Neuronal stem cell (in vitro differentiated cells): Measurements from ENCODE around the gene ZNF169.

Experiments
- DNase-seq: peaks from one replicate; pipeline ENCODE4 v3.0.0-alpha.2; 2013; ENCODE audit warnings: low spot score
- H2AFZ ChIP-seq: one replicate; pipeline ENCODE4 v1.6.1; 2013; ENCODE audit warnings: mild to moderate bottlenecking, low read length, inconsistent platforms
- H2AK5ac ChIP-seq: 2 replicates; pipeline ENCODE4 v1.6.1; 2013; ENCODE audit warnings: low read depth, mild to moderate bottlenecking, inconsistent platforms, low read length, moderate library complexity, mixed read lengths
- H2BK120ac ChIP-seq: 2 replicates; pipeline ENCODE4 v1.6.1; 2013; ENCODE audit warnings: low read depth, mild to moderate bottlenecking, inconsistent platforms, low read length, moderate library complexity, mixed read lengths
- H2BK12ac ChIP-seq: one replicate; pipeline ENCODE4 v1.6.1; 2013; ENCODE audit warnings: low read length, inconsistent platforms
- H2BK15ac ChIP-seq: 2 replicates; pipeline ENCODE4 v1.6.1; 2013; ENCODE audit warnings: mild to moderate bottlenecking, low read length, inconsistent platforms, mixed read lengths
- H2BK5ac ChIP-seq: one replicate; pipeline ENCODE4 v1.6.1; 2013; ENCODE audit warnings: inconsistent platforms, mild to moderate bottlenecking, low read length, moderate library complexity
- H3K14ac ChIP-seq: one replicate; pipeline ENCODE4 v1.6.1; 2013; ENCODE audit warnings: low read length, inconsistent platforms
- H3K18ac ChIP-seq: 2 replicates; pipeline ENCODE4 v1.6.1; 2013; ENCODE audit warnings: low read length, inconsistent platforms
- H3K23ac ChIP-seq: 2 replicates; pipeline ENCODE4 v1.6.1; 2013; ENCODE audit warnings: low read depth, mild to moderate bottlenecking, mixed read lengths, low read length, inconsistent platforms; ENCODE audit not compliant: poor library complexity
- H3K27ac ChIP-seq: replicated peaks from 3 replicates; pipeline ENCODE4 v1.5.1; 2013; ENCODE audit warnings: low read length, inconsistent platforms
- H3K27me3 ChIP-seq, 3 experiments: 2 replicates each; pipeline ENCODE4 v1.6.1; 2013; ENCODE audit warnings: low read length in 3 of 3, mild to moderate bottlenecking in 2 of 3, inconsistent platforms in 1 of 3, low read depth in 1 of 3, mixed read lengths in 1 of 3, moderate library complexity in 1 of 3; ENCODE audit not compliant: control insufficient read depth in 3 of 3, insufficient read depth in 3 of 3
- H3K36me3 ChIP-seq, 2 donors: replicated peaks in 1 of 2; 2 replicates each; pipeline ENCODE4 v1.6.1; 2013; ENCODE audit warnings: low read length in 2 of 2; ENCODE audit not compliant: control insufficient read depth in 2 of 2, insufficient read depth in 2 of 2
- H3K4ac ChIP-seq: 2 replicates; pipeline ENCODE4 v1.6.1; 2013; ENCODE audit warnings: inconsistent platforms, mild to moderate bottlenecking, low read length, moderate library complexity
- H3K4me1 ChIP-seq, 2 donors: 1 replicate in 1 of 2; 2 replicates in 1 of 2; pipeline ENCODE4 v1.6.1; 2013; ENCODE audit warnings: low read length in 2 of 2, low read depth in 1 of 2; ENCODE audit not compliant: control insufficient read depth in 2 of 2, insufficient read depth in 1 of 2
- H3K4me2 ChIP-seq: one replicate; pipeline ENCODE4 v1.6.1; 2013; ENCODE audit warnings: mild to moderate bottlenecking, low read length, inconsistent platforms; ENCODE audit not compliant: insufficient read depth, poor library complexity, severe bottlenecking
- H3K4me3 ChIP-seq, 2 donors: 2 replicates each; pipeline ENCODE4 v1.5.1; 2013; ENCODE audit warnings: low read length in 2 of 2, mild to moderate bottlenecking in 2 of 2, inconsistent platforms in 1 of 2, moderate library complexity in 1 of 2
- H3K79me1 ChIP-seq: one replicate; pipeline ENCODE4 v1.6.1; 2013; ENCODE audit warnings: low read depth, mild to moderate bottlenecking, inconsistent platforms, low read length, moderate library complexity
- H3K9ac ChIP-seq: one replicate; pipeline ENCODE4 v1.6.1; 2013; ENCODE audit warnings: mild to moderate bottlenecking, low read depth, low read length, inconsistent platforms; ENCODE audit not compliant: poor library complexity
- H3K9me3 ChIP-seq, 2 donors: replicated peaks in 1 of 2; 2 replicates each; pipeline versions ENCODE3 to v1.6.1; 2013; ENCODE audit warnings: low read length in 2 of 2, mild to moderate bottlenecking in 2 of 2, inconsistent platforms in 1 of 2, low read depth in 1 of 2, mixed read lengths in 1 of 2, moderate library complexity in 1 of 2; ENCODE audit not compliant: control insufficient read depth in 2 of 2, insufficient read depth in 1 of 2
- H4K8ac ChIP-seq: one replicate; pipeline ENCODE4 v1.6.1; 2013; ENCODE audit warnings: low read depth, mild to moderate bottlenecking, inconsistent platforms, low read length, moderate library complexity
- H4K91ac ChIP-seq: one replicate; pipeline ENCODE4 v1.6.1; 2013; ENCODE audit warnings: low read length, low read depth, mild to moderate bottlenecking, inconsistent platforms; ENCODE audit not compliant: poor library complexity
- WGBS, 2 donors: extraction: QIAGEN DNeasy Blood & Tissue Kit; methylation state at CpG; one replicate each; pipeline ENCODE4 v1.1.7; 2013; ENCODE audit warnings: missing lambda C conversion rate in 2 of 2, mixed read lengths in 1 of 2; ENCODE audit not compliant: insufficient read length in 2 of 2, insufficient replicate concordance in 1 of 2; ENCODE audit errors: extremely low coverage in 2 of 2; 5-methylcytosine and 5-hydroxymethylcytosine counted together

Gene ZNF169

GRCh38 chr9:94298949-94299599, 40.0 kb downstream of the ZNF169 start:
- no CpG with 5 or more reads among the region's 9 CpGs for WGBS, 2 donors
- no peak overlapping the region for H2AK5ac ChIP-seq
- H2BK12ac ChIP-seq = no peak overlapping the region

GRCh38 chr9:94300470-94301301, 41.6 kb downstream of the ZNF169 start:
- H3K4me2 ChIP-seq = no peak overlapping the region
- H3K27ac ChIP-seq = no peak overlapping the region
- no peaks in the 10 kb centered on the region for H3K79me1 ChIP-seq
- no peak overlapping the region for H2AK5ac ChIP-seq
- H3K4me1 ChIP-seq = peaks cover 0 to 6% of the 10 kb centered on the region in 2 donors
- no peak overlapping the region for H4K91ac ChIP-seq
- no peak overlapping the region for H3K14ac ChIP-seq
- H3K27me3 ChIP-seq = no peaks in the 10 kb centered on the region
- no peak overlapping the region for H2BK120ac ChIP-seq
- no peak overlapping the region for H3K4me3 ChIP-seq
- H3K18ac ChIP-seq = peak overlapping the region; percentile 24
- no CpG with 5 or more reads among the region's 20 CpGs for WGBS, 2 donors
- no peaks in the 10 kb centered on the region for H3K36me3 ChIP-seq
- peak overlapping the region; percentile 70 for H3K23ac ChIP-seq
- no peak overlapping the region for H2AFZ ChIP-seq
- H3K9ac ChIP-seq = no peak overlapping the region
- no peak overlapping the region for H2BK12ac ChIP-seq
- no peaks in the 10 kb centered on the region for H3K9me3 ChIP-seq
- no peak overlapping the region for H2BK15ac ChIP-seq
- H4K8ac ChIP-seq = no peak overlapping the region
- no peak overlapping the region for H2BK5ac ChIP-seq
- DNase-seq = no peak
- H3K4ac ChIP-seq = no peak overlapping the region

More at GRCh38 chr9:94298949-94299599, 40.0 kb downstream of the ZNF169 start:
- H2BK120ac ChIP-seq = no peak overlapping the region
- H3K4me2 ChIP-seq = no peak overlapping the region
- H3K9ac ChIP-seq = no peak overlapping the region
- no peak overlapping the region for H3K4ac ChIP-seq
- no peaks in the 10 kb centered on the region for H3K27me3 ChIP-seq
- H2BK15ac ChIP-seq = no peak overlapping the region
- H3K27ac ChIP-seq = no peak overlapping the region
- no peak overlapping the region for H2AFZ ChIP-seq
- peaks cover 0 to 3% of the 10 kb centered on the region in 2 donors for H3K4me1 ChIP-seq
- no peak overlapping the region for H4K8ac ChIP-seq
- DNase-seq = no peak
- no peak overlapping the region for H3K14ac ChIP-seq
- H3K79me1 ChIP-seq = no peaks in the 10 kb centered on the region
- H3K9me3 ChIP-seq = no peaks in the 10 kb centered on the region
- no peak overlapping the region for H3K23ac ChIP-seq
- H3K4me3 ChIP-seq = no peak overlapping the region
- no peak overlapping the region for H2BK5ac ChIP-seq
- H3K18ac ChIP-seq = no peak overlapping the region
- H3K36me3 ChIP-seq = peaks cover 0 to 3% of the 10 kb centered on the region in 2 donors
- no peak overlapping the region for H4K91ac ChIP-seq

- Histone ChIP-seq H3K4me1 (peaks cover 0 to 6% of the 10 kb centered on the region in 2 donors), H3K4me2 (no peak overlapping the region), H3K9me3 (no peaks in the 10 kb centered on the region), H4K8ac (no peak overlapping the region), H2AK5ac (no peak overlapping the region), H3K27me3 (no peaks in the 10 kb centered on the region), H2BK5ac (no peak overlapping the region), H2BK120ac (no peak overlapping the region), H3K14ac (no peak overlapping the region), H4K91ac (no peak overlapping the region), H3K23ac (no peak overlapping the region), H3K18ac (no peak overlapping the region), H3K36me3 (no peaks in the 10 kb centered on the region), H3K4me3 (no peak overlapping the region), H3K4ac (no peak overlapping the region), H2BK12ac (no peak overlapping the region), H2AFZ (no peak overlapping the region), H3K79me1 (no peaks in the 10 kb centered on the region), H3K9ac (no peak overlapping the region), H2BK15ac (no peak overlapping the region), H3K27ac (no peak overlapping the region)
- DNase-seq = no peak
- WGBS, 2 donors = no CpG with 5 or more reads among the region's 5 CpGs
These were observed 42.5 kb downstream of the ZNF169 start for GRCh38 chr9:94301583-94301982.

GRCh38 chr9:94302426-94302825, 43.3 kb downstream of the ZNF169 start:
- Histone ChIP-seq H3K27me3 (no peaks in the 10 kb centered on the region), H3K4me3 (no peak overlapping the region), H3K9me3 (no peaks in the 10 kb centered on the region), H4K91ac (no peak overlapping the region), H2BK15ac (no peak overlapping the region), H2BK120ac (no peak overlapping the region), H3K9ac (no peak overlapping the region), H4K8ac (no peak overlapping the region), H3K4ac (no peak overlapping the region), H3K27ac (no peak overlapping the region), H2BK12ac (no peak overlapping the region), H3K4me2 (no peak overlapping the region), H3K36me3 (no peaks in the 10 kb centered on the region), H2BK5ac (no peak overlapping the region), H2AFZ (no peak overlapping the region), H3K79me1 (no peaks in the 10 kb centered on the region), H3K18ac (no peak overlapping the region), H2AK5ac (no peak overlapping the region), H3K23ac (no peak overlapping the region), H3K14ac (no peak overlapping the region), H3K4me1 (peaks cover 0 to 6% of the 10 kb centered on the region in 2 donors)
- no CpG with 5 or more reads among the region's 4 CpGs for WGBS, 2 donors
- DNase-seq = no peak
